EL (cell line): Measurements from ENCODE around the gene PHLDA2.
"Not testable (repeated sequence)": the region's sequence is repeated elsewhere in the genome, so short reads cannot be mapped to it uniquely, and the experiment has no call there.

Experiments used
- DNase-seq: peaks from one replicate; pipeline ENCODE4 v3.0.0-alpha.2; 2016

Gene PHLDA2

DNA sequence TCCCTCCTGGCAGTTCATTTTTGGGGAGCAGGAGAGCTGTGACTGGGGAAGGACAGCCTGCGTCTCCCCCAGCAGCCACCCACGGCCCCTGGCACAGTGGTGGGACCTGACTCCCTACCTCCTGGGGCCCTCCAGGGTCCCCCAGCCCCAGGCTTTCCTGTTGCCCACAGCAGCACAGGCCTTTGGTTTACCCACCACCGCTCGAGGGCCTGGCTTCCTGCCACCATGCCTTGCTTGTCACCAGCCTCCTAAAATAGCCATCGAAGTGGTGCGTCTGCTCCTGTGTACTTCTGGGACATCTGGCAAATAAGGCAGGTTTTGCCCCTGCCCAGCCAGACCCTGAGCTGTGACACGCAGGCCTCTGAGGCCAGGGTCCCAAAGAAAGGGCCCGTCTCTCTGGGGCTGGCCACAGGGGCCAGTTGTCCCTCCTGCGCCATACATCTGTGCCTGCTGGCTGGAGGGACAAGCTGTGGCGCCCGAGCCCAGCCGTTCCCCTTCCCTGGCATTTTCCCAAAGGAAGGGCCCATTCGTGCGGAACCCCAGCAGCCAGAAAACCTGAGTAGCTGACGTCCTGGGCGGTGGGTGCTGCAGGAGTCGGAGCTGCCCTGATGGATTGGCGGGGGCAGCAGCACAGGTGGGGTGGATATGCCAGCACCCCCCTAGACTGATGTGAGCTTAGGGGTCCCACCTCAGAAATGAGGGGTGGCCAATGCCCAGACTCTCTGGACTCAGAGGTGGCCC, 14.6 kb downstream of the PHLDA2 start:
- no peak for DNase-seq

DNA sequence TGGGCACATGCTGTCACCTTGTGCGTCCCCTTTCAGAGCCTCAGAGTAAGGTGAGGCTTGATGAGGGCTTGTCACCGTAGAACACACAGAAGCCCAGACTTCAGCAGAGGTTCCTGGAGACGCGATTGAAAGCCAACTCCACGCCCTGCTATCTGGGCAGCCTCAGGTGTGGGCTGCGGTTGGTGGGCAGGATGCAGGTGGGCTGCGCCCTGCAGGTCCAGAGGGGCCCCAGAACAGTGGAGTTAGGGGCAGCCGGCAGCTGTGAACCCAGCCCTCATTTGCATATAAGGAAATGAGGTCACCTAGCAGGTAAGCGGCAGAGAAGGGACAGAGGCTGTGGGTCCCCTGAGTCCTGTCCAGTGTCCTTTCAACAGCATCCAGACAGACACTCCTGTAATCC, 15.4 kb downstream of the PHLDA2 start:
- DNase-seq: no peak

DNA sequence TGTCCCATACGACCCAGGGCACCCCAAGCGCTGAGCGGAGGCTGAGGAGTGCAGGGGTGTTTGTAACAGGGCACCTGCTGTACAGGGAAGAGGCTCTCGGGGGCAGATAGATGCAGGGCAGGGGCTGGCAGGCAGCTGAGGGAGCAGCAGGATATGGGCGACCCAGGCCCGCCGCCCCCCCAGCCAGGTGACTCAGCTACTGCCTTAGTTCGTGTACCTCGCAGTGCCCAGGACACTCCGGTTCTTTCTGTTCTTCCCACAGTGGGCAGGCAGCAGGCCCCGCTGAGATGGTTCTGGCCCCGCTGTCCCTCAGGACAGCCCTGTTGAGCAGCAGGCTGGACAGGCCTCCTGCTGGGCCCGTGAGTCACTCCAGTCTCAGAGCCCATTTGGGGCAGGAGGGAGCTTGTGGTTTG, 16.2 kb downstream of the PHLDA2 start:
- peak; percentile 69 for DNase-seq

DNA sequence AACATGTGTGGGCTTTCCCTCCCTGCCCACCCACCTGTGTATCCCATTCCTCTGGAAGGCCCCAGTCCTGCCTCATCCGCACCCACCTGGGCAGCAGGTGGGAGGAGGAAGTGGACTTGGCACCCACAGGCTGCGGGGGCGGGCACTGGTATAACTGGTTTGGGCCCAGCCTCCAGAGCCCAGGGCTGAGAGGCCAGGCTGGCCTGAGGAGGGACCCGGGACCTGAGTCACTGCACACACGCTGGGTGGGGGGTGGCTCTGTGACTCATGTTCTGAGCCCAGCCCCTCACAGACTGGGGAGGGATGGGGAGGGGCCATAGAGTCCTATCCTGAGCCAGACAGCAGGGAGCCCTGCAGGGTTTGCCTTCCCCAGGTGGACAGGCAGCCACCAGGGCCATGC, 16.7 kb downstream of the PHLDA2 start:
- peak; percentile 91 for DNase-seq

DNA sequence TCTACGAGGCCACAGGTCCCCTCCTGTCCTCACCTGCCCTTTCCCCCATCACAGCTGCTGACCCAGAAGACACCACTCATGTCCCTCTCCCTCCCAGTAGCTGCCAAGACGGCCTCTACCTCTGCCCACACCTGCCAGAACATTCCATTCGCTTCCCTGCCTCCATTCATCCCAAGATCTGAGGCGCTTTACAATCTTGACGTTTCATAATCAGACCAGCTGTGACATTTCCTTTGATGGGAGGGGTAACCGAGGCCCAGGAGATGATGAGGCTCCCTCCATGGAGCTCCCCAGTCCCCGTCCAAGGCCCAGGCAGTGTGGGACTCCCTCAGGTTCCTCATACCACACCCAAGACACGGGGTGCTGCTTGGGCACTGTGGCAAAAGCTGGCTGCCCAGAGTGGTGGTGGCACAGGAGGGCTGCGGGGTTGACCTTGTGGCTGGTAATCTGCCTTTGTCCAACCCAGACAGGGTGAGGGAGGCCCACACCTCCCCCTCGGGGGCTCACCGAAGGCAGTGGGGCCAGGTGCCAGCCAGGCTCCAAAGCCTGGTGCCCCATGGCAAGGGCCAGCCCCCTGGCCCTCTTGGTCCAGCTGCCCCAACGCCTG, 17.3 kb downstream of the PHLDA2 start:
- no peak for DNase-seq

DNA sequence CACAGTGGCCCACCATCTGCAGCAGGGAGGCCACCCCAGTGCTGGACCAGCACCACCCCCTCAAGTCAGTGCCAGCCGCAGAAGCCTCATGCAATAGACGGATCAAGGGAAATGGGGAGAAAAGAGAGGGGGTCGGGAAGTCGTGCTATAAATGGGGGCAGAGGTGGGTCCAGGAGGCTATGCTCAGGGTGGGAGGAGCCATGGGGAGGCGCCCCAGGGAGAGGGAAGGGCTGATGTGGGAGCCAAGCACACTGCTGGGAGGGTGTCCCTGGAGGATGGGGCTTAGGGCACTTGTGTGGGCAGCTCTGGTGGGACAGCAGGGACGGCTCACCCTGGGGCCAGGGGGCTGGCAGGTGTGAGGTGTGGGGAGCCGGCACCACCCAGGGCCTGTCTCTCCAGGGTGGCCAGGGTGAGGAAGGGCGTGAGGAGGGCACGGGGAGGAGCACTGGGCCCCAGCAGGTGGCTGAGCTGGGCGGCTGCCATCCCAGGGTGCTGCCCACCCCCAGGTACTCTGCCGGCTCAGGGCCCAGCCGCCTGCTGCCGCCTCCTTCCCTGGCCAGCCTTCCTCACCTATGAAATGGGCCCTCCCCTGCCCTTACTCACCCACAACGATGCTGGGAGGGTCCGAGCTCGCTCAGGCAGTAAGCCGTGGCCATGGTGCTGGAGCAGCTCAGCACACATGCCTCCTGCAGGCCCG, 18.0 kb downstream of the PHLDA2 start:
- DNase-seq: no peak

DNA sequence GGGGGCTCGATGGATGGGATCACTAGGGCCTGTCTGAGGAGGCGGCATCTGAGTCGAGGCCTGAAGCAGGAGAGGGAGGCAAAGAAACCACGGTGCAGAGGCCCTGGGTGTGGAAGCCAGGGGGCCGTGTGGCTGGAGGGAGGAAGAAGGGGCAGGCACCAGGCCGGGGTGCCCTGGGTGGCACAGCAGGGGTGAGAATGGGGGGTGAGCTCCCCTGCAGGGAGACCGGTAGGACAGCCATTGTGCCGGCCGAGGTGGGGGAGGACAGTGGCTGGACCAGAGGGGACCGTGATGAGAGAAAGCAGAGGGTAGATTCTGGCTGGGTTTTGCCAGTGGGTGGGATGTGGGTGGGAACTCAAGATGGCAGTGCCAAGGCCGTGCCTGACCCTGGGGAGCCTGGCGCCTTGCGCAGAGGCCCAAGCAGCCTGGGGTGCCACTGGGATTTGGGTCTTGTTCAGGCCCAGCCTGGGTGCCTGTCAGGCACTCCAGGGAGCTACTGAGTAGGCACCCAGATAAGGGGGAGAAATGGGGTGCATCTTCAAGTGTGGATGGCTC, 18.7 kb downstream of the PHLDA2 start:
- DNase-seq: no peak

DNA sequence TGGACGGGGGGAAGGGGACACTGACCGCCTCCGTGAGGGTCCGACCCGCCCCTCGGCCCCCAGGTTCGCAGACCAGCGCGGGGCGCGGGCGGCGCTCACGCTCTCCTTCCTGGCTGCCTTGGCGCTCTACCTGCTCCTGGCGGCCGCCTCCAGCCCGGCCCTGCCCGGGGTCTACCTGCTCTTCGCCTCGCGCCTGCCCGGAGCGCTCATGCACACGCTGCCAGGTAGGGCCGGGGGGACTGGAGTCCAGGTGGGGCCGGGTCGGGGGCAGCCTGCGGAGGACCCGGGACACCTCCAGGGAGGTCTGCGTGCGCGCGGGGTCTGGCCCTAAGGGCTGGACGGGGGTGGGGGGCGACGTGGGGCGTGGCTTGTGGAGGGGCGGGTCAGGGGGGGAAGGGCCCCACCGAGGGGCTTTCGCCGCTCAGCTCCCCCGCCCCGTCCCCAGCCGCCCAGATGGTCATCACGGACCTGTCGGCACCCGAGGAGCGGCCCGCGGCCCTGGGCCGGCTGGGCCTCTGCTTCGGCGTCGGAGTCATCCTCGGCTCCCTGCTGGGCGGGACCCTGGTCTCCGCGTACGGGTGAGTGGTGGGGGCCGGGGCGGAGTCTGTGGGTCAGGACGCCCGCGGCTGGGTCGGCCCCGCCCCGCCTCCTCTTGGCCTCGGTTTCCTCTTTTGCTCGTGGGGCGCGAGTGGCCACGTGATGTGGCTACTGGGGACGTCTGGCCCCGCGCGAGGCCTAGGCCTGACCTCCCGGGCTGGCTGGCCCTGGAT, 19.9 kb downstream of the PHLDA2 start:
- DNase-seq: no peak

DNA sequence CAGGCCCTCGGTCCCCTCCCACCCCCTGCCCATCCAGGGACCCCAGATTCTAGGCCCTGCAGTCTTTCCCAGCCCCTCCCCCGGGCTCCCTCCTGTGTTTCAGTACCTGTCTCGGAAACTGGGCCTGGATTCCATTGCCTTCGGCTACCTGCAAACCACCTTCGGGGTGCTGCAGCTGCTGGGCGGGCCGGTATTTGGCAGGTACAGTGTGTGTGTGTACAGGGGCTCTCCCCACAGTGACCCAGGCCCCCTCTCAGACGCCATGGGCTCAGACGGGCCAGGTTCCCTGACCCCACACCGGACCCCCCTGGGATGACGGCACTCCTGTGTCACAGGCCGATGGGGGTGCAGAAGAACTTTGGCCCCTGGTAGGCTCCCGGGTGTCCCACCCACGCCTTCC, 21.1 kb downstream of the PHLDA2 start:
- no peak for DNase-seq

DNA sequence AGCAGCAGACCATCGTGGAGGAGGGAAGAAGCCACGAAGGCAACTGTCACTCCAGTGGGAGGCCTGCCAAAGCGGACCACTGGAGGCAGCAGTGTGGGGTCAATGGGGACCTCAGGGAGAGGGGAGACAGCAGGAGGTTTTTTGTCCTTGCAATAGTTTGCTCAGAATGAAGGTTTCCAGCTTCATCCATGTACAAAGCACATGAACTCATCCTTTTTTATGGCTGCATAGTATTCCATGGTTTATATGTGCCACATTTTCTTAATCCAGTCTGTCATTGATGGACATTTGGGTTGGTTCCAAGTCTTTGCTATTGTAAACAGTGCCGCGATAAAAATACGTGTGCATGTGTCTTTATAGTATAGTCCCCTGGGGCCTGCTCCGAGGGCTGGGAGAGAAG, 23.9 kb downstream of the PHLDA2 start:
- not testable (repeated sequence) for DNase-seq

DNA sequence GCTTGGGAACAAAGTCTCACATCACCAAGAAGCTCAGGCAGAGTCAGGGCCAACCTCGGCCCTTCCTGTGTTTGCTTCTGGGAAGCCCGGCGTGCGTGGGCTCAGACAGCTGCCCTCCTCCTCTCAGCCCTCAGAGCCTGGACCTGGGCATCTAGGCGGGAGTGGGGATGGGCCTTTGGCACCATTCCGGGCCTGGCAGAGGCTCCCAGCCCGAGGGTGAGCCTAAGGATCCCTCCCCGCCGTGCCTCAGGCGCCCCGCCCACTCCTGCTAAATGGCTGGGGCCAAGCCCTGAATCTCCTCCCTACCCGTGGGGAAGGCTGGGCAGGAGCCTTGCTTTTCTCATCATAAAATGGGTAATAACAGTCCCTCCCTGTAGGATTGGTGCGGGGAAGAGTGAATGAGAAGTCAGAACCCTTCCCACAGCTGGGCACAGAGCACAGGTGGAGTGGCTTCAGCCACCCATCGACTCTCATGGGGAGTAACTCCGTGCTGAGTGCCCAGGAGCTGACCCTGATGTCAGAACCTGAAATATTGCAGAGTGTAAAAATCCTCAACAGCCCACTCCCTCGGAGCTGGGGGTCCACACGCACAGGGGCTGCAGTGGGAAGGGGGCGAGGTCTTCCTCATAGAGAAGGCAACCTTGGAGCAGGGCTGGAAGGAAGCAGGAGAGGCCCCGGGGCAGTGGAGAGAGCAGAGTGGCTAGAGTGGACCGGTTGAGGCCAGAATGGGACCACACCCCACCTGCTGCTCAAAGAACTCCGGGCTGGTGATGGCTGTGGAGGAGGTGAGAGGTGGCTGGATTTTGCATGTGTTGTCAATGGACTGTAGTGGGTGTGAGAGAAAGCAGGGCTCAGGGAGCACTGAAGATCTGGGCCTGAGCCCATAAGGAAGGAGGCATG, 24.8 kb downstream of the PHLDA2 start:
- DNase-seq: no peak

DNA sequence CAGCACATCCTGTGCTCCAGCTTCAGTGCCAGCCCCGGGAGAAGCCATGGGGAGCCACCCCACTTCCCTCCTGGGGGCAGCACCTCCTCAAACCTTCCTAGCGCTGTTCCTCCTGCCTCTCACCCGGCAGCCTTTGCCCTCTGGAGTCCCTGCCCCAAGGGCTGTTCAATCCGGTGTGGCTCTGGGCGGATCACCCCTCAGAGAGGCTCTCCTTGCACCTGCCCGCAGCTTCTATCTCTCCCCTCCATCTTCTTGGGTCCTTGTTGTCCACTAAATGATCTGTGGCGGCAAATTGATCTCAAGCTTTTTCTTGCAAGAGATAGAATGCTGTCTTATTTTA, 25.6 kb downstream of the PHLDA2 start:
- DNase-seq: no peak

DNA sequence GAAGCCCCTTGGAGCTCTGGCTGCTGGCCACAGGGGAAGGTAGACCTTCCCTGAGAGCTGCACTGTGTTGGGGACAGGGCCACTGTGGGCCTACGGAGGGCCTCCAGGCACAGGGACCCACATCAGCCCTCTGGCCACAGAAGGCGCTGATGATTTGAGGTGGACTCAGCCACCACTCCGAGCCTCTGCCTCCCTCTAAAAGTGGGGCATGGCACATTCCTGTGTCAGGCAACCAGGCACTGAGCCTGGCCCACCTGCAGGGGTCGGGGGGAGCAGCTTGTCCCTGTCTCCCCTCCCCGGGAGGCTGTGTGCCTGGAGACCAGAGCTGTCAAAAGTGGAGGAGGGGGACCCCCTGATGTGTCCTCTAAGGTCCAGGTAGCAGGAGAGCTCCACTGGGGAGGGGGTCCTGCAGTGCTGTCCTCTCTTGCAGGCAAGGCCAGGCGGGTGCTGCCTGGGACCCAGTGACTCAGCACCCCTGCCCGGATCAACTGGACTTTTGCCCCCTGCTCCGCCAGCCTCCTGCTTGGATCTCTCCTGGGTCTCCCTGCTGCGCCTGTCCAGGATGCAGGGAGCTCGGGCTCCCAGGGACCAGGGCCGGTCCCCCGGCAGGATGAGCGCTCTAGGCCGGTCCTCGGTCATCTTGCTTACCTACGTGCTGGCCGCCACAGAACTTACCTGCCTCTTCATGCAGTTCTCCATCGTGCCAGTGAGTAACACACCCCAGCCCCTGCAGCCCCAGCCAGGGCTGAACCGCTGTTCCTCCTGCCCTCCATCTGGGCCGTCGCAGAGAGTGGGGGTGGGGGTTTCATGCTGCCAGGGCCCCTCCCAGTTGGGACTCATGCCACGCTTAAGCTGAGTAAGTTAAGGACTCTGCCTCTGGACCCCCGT, 26.2 kb downstream of the PHLDA2 start:
- DNase-seq: no peak

DNA sequence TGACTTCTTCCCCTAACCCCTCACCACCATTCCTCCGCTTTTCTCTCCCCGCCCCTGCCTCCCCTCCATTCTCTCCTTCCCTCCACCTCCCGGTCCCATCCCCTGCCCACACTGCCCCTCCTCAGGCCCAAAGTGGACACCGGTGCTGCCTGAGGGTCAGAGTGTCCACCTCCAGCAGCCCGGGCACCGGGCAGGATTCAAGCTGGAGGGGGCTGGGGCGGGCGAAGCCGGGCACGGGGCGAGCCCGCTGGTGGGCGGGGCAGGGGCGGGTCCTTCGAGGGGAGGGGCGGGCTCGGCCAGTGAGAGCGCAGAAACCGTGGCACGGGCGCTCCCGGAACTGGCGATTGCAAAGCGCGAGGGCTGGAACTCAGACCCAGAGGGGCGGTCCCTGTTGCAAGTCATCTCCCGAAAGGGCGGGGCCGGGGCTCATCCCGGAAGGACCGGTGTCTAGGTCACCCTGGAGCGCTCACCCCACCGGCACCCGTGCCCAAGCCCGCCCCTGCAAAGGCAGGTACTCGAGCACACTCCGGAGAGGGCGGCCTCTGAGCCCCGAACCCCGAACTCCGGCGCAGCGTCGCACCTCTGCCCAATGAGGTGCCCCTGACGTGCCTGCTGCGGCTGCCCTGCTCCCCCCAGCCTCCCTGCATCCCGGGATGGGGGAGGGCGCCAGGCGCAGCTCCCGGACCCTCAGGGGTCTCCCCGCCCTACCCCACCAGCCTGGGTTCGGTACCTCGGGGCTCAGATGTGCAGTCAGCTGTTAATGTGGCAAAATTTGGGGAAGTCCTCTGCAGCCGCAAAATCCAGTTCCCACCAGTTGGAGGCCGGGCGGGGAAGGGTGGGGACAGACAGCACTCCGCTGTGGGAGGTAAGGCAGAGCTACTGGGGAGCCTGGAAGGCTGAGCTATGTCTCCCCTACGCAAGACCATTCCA, 27.1 kb downstream of the PHLDA2 start:
- peak; percentile 94 for DNase-seq

DNA sequence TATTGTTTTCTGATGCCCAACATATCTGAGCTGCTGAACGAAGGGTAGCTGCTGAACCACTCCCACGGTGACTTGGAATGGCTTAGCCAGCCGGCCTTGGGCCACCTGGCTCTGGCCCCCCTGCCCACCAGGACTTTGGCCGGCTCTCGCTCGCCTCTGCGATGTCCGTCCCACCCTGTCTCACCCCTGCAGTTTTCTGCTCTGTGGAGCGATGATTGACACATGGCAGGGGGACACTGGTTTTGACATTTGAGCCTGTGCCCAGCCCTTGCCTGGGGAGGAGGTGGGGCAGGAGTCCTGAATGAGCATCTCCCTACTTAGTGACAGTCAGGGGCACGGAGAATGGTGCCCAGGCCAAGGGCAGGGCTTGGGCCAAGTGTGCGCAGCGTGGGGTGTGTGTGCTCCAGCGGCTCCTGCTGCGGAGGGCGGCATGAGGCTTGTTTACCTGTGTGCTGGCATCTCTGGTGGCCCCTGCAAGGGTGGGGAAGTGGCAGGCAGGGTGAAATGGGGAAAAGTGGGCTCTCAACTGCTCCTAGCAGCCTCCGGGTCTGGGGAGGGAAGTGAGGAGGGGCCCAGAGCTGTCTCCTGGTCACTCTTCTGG, 27.9 kb downstream of the PHLDA2 start:
- no peak for DNase-seq

DNA sequence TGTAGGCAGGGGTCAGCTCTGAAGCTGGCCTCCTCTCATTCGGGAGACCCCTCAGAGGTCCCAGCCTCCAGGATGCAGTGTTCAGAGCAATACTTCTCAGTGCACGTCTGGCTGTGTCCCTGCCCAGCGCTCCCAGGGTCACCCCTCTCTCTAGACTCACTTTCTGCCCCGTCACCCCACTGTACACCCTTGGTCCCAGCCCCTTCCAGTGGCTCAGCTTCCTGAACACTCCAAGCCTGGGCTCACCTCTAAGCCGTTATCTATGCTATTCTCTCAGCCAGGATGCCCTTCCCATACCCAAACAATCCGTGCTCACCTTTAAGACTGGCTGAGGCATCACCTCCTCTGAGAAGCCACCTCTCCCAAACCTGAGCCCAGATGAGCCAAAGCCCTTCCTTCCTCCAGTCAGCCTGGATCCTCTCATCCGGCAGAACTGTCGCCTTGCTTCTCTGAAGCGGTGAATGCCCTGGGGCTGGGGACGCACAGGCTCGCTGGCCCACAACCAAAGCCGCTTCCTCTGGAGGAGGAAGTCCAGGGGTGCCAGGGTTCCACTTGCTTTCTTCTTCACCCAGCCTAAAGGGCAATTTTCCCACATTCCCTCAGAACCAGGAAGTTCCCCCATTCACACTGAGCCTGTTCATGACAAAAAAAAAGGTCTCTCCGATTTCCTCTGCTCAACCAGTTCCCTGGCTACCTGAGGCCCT, 30.0 kb downstream of the PHLDA2 start:
- no peak for DNase-seq

DNA sequence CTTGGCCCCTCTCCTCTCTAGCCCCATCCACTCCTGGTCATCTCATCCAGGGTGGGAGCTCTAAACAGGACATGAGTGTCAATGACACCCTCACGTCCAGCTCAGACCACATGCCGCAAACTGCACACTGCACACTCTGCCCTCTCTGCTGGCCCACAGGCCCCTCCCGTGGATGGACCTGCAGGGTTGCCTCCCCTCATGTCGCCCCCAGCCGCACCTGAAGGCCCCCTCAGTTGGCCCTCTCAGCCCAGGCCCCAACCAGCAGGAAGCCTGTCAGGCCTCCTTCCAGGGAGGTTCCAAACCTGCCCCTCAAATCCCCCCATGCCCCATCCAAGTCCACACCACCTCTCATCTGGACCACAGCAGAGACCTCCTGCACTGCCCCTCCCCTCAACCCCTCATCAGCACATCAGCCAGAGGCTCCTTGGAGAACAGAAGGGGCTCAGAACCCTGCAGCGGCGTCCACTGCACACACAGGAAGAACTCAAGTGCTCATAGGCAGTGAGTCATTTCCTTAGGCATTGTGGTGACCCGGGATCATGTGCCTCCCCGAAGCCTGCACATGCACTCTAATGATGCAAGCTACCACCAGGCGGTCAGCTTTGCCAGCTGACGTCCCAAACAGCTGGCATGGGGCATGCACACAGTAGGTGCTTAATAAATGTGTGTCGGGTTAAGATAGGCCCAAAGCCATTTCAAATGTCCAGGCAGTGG, 30.7 kb downstream of the PHLDA2 start:
- peak; percentile 92 for DNase-seq

DNA sequence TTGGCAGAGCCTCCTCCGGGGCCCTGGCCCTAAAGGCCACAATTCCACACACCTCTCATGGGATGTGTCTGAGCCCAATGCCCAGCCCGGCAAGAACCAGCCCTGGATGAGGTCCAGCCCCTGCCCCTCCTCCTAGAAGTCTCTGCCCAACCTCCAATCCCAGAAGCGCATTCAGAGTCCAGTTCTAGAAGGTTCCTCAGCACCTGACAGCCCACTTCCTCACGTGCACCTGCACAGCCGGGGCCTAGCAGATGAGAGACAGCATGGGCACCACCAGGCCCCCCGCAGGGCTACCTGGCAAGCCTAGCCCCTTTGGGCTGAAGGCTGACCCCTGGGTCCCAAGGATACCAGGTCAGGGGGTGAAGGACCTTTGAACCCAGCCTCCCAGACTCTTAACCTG, 32.2 kb downstream of the PHLDA2 start:
- DNase-seq: no peak
